Endothelial cell (in vitro differentiated cells): Measurements from ENCODE around the gene MRPS9. TPM values are rescaled to one million over a fixed set of nuclear protein-coding genes. Genes with fewer than 3 reads are reported as not detected.

ENCODE experiments used
- DNase-seq: peaks from one replicate; pipeline ENCODE4 v3.0.0; 2021; ENCODE audit warnings: low spot score
- H3K27ac Mint-ChIP-seq: one replicate; pipeline ENCODE4 v1.8.0; 2021; ENCODE audit warnings: mixed read lengths, inconsistent platforms; ENCODE audit not compliant: unreplicated experiment
- H3K27me3 Mint-ChIP-seq: one replicate; pipeline ENCODE4 v1.8.0; 2021; ENCODE audit warnings: mild to moderate bottlenecking, moderate library complexity, mixed read lengths, inconsistent platforms; ENCODE audit not compliant: unreplicated experiment
- H3K36me3 Mint-ChIP-seq: one replicate; pipeline ENCODE4 v1.8.0; 2021; ENCODE audit warnings: mild to moderate bottlenecking, low read depth, mixed read lengths, inconsistent platforms; ENCODE audit not compliant: unreplicated experiment
- H3K4me1 Mint-ChIP-seq: one replicate; pipeline ENCODE4 v1.8.0; 2021; ENCODE audit warnings: mild to moderate bottlenecking, mixed read lengths, inconsistent platforms; ENCODE audit not compliant: unreplicated experiment
- H3K4me3 Mint-ChIP-seq: one replicate; pipeline ENCODE4 v1.8.0; 2021; ENCODE audit warnings: mild to moderate bottlenecking, mixed read lengths, inconsistent platforms; ENCODE audit not compliant: unreplicated experiment
- H3K9me3 Mint-ChIP-seq: one replicate; pipeline ENCODE4 v1.8.0; 2021; ENCODE audit warnings: mixed read lengths, inconsistent platforms; ENCODE audit not compliant: unreplicated experiment
- CTCF ChIP-seq: fragments of 200-600 bp; sonication (generic); IDR thresholded peaks from one replicate; pipeline ENCODE4 v1.5.0; 2021; ENCODE audit warnings: antibody characterized with exemption; ENCODE audit not compliant: unreplicated experiment
- total RNA-seq: library from RNA; stranded (reverse); fragmentation: NEBNext Ultra II Directional; extraction: Animal tissue kit (Norgen Biotek cat#: 25700); gene quantifications from one replicate; pipeline ENCODE4 v1.2.1, GENCODE V29; 2021; ENCODE audit not compliant: unreplicated experiment

MRPS9 gene
- total RNA-seq, 1 donor from 2014 or later, result 27.3 TPM

GRCh38 chr2:105068387-105068786, 30.5 kb downstream of the MRPS9 start:
- Mint-ChIP-seq H3K36me3 (no peaks in the 10 kb centered on the region), H3K27me3 (no peaks in the 10 kb centered on the region), H3K4me1 (peaks cover 9% of the 10 kb centered on the region), H3K4me3 (no peak overlapping the region), H3K27ac (no peak overlapping the region), H3K9me3 (no peaks in the 10 kb centered on the region)
- no peak for TF ChIP-seq CTCF
- DNase-seq, result no peak

- Mint-ChIP-seq H3K4me3 (no peak overlapping the region), H3K27me3 (no peaks in the 10 kb centered on the region), H3K36me3 (no peaks in the 10 kb centered on the region), H3K4me1 (peaks cover 9% of the 10 kb centered on the region), H3K27ac (no peak overlapping the region), H3K9me3 (no peaks in the 10 kb centered on the region)
- no peak for DNase-seq
- TF ChIP-seq CTCF, result no peak
These were observed 31.0 kb downstream of the MRPS9 start for GRCh38 chr2:105068875-105069274.

- Mint-ChIP-seq H3K27me3 (no peaks in the 10 kb centered on the region), H3K27ac (no peak overlapping the region)
- DNase-seq, result no peak
These were observed 32.4 kb downstream of the MRPS9 start for GRCh38 chr2:105070010-105070865.

GRCh38 chr2:105071379-105071778, 33.5 kb downstream of the MRPS9 start:
- H3K36me3 Mint-ChIP-seq, result no peaks in the 10 kb centered on the region
- no peak overlapping the region for H3K4me3 Mint-ChIP-seq
- H3K27ac Mint-ChIP-seq, result no peak overlapping the region
- no peak for DNase-seq
- no peak for TF ChIP-seq CTCF
- H3K27me3 Mint-ChIP-seq, result no peaks in the 10 kb centered on the region
- no peaks in the 10 kb centered on the region for H3K9me3 Mint-ChIP-seq
- no peaks in the 10 kb centered on the region for H3K4me1 Mint-ChIP-seq

More at GRCh38 chr2:105070010-105070865, 32.4 kb downstream of the MRPS9 start:
- Mint-ChIP-seq H3K36me3 (no peaks in the 10 kb centered on the region), H3K4me3 (no peak overlapping the region), H3K9me3 (no peaks in the 10 kb centered on the region), H3K4me1 (peaks cover 9% of the 10 kb centered on the region)
- TF ChIP-seq CTCF, result no peak

DNA sequence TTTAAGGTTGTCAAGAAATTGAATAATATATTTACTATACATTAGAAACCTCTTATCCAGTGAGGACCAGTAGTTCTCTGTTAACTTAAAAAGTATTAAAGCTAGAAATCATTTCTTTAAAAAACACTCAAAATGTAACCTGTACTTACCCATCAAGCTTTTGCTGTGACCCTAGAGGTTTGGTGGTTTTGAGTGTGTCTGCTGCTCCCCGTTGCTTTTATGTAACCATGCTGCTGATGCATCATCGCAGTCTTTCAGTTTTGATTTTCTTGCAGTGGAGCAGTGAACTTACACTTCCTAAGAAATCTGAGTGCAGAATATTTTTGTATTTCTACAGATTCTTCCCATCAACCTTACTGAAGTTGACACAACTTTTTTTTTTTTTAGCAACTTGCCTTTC, 34.2 kb downstream of the MRPS9 start:
- no peak overlapping the region for H3K27ac Mint-ChIP-seq
- no peaks in the 10 kb centered on the region for H3K4me1 Mint-ChIP-seq

More for the DNA sequence above, 34.2 kb downstream of the MRPS9 start:
- H3K4me3 Mint-ChIP-seq, result no peak overlapping the region
- H3K27me3 Mint-ChIP-seq, result no peaks in the 10 kb centered on the region
- H3K9me3 Mint-ChIP-seq, result no peaks in the 10 kb centered on the region
- no peak for TF ChIP-seq CTCF
- no peaks in the 10 kb centered on the region for H3K36me3 Mint-ChIP-seq
- no peak for DNase-seq
